Left renal pelvis (tissue), 4 donors: ENCODE data around the gene ST7. TPM values are rescaled to one million over a fixed set of nuclear protein-coding genes. Genes with fewer than 3 reads are reported as not detected.
A peak's percentile ranks its signal among the peaks of the same experiment; 100 is the strongest.

Experiments
- DNase-seq, 4 donors: peaks; one replicate each; pipeline ENCODE4 v3.0.0-alpha.2; 2013; ENCODE audit warnings: low read depth in 4 of 4, low spot score in 3 of 4
- polyA plus RNA-seq, 4 donors: library from polyadenylated mRNA; unstranded; fragments of 120-200 nt; gene quantifications; one replicate each; pipeline ENCODE4 v1.2.1, GENCODE V29; 2013; ENCODE audit not compliant: insufficient read length in 4 of 4

Gene ST7
- polyA plus RNA-seq, 4 donors = 18.4 to 28.5 (median 27.0) TPM

- no peak for DNase-seq
Measured at GRCh38 chr7:117143066-117143465, 189.8 kb downstream of the ST7 start.

GRCh38 chr7:117143580-117143979 lies 190.3 kb downstream of the ST7 start:
- no peak for DNase-seq

- no peak for DNase-seq
Measured at GRCh38 chr7:117145333-117145732, 192.0 kb downstream of the ST7 start.

GRCh38 chr7:117146059-117146458 lies 192.8 kb downstream of the ST7 start:
- no peak for DNase-seq

GRCh38 chr7:117146511-117146910 lies 193.2 kb downstream of the ST7 start:
- DNase-seq = no peak

- no peak for DNase-seq
Measured at GRCh38 chr7:117148971-117149370, 195.7 kb downstream of the ST7 start.

- DNase-seq = no peak
Measured at GRCh38 chr7:117149692-117150091, 196.4 kb downstream of the ST7 start.

- DNase-seq = no peak
Measured at GRCh38 chr7:117152213-117153007, 199.1 kb downstream of the ST7 start.

GRCh38 chr7:117153016-117153545 lies 199.8 kb downstream of the ST7 start:
- DNase-seq = no peak

GRCh38 chr7:117154721-117155120 lies 201.4 kb downstream of the ST7 start:
- DNase-seq = no peak

- DNase-seq = no peak
Measured at GRCh38 chr7:117155694-117156093, 202.4 kb downstream of the ST7 start.

GRCh38 chr7:117157241-117158209 lies 204.2 kb downstream of the ST7 start:
- DNase-seq = no peak

GRCh38 chr7:117158941-117159697 lies 205.8 kb downstream of the ST7 start:
- DNase-seq = no peak

GRCh38 chr7:117163101-117163500 lies 209.8 kb downstream of the ST7 start:
- DNase-seq = no peak

GRCh38 chr7:117164620-117165019 lies 211.3 kb downstream of the ST7 start:
- DNase-seq = no peak

- DNase-seq = no peak
Measured at GRCh38 chr7:117165656-117166055, 212.4 kb downstream of the ST7 start.

- peak in 1 of 4 donors; percentile 8 for DNase-seq
Measured at GRCh38 chr7:117169907-117170306, 216.6 kb downstream of the ST7 start.

- no peak for DNase-seq
Measured at GRCh38 chr7:117171106-117171505, 217.8 kb downstream of the ST7 start.

GRCh38 chr7:117172283-117172682 lies 219.0 kb downstream of the ST7 start:
- DNase-seq = no peak

- no peak for DNase-seq
Measured at GRCh38 chr7:117173035-117173770, 219.9 kb downstream of the ST7 start.
